HG03025 (cell line): ENCODE data around the gene TSC22D3.
"Not testable (repeated sequence)": the region's sequence is repeated elsewhere in the genome, so short reads cannot be mapped to it uniquely, and the experiment has no call there.

ENCODE experiments used
- ATAC-seq: cut with Tn5 transposase; IDR thresholded peaks from one replicate; pipeline ENCODE4 v1.9.1; 2021; ENCODE audit warnings: mild to moderate bottlenecking, moderate library complexity; ENCODE audit not compliant: unreplicated experiment, low FRiP score

The TSC22D3 gene

DNA sequence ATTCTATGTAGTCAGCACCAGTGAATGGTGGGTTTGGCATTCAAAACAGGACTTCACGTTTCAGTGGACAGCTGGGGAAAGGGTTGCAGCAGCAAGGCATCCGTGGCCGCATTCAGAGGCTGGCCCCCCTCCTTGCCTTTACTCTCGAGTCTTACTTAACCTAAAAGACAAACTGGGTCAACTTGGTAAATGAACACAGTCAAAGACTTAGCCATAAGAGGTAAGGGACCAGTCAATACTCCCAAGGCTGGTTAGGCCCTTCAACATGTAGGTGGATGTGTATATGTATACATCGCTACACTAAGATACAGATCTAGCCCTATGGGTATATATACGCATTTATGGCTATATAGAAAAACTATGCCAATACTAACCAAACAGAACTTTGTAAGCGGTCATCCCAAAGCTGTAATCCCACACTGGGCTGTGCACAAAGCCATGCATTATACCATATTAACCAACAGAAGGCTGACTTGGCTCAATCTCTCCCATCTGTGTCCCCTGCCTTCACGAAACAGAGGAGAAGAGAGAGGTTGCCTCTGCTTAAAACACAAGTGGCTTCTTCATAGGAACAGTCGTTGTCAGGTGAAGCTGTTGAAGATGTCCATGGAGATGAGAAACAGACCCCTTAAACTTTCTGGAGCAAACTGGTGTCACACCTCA is 61.9 kb downstream of the TSC22D3 start:
- ATAC-seq, result no peak

DNA sequence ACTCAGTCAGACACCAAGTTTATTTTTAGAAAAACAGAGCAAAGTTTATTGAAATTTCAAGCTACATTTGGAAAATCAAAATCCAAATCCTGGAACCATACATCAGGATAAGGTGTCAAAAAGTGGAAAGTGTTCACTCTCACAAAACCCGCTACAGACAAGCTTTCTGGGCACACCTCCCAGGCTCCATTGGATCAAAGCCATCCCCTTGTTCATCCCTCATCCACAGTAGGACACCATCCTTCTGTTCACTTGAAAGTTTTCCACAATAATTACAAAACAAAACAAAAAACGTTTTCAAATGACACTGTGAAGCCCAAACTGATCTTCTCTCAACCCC is 62.4 kb downstream of the TSC22D3 start:
- no peak for ATAC-seq

DNA sequence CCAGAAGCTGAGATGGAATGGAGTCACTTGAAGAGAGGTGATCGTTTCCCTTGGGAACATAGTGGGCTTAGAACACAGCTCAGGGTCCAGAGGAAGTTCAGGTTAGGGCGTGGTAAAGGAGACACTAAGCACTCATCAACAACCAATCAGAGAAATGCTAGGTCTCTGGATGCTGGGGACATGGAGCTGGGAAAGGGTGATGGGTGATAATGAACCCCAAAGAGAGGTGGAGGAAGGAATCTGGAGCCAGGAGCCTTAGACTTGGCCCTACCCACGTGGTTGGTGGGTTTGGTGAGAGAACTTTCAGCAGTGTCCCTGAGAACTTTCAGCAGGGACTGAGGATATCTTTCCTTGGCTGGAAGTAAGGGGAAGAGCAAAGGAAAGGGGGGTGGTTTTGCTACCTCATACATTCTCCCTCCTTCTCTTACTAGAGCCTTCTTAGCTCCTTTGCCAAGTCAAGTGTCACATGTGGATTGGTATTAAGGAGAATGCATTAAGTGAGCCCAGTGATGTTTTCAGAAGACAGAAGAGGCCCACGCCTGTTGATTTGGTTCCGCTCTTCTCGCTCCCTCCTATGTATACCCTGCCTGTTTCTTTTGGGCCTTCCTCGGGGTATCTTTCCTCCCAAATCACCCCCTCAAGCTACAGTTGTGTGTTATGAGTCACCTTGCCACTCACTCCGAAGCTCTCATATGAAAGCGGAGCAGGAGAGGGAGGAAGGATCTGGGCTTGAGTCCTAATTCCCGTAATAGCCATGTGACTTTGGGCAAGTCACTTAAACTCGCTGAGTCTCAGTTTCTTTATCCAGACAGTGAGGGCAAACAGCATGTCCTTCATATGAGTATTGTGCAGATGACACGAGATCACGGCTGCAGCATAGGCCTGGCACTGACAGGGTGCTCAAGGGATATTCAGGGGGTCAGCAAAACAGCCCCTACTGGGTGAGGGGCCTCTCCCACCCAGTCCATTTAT is 63.1 kb downstream of the TSC22D3 start:
- ATAC-seq, result no peak

DNA sequence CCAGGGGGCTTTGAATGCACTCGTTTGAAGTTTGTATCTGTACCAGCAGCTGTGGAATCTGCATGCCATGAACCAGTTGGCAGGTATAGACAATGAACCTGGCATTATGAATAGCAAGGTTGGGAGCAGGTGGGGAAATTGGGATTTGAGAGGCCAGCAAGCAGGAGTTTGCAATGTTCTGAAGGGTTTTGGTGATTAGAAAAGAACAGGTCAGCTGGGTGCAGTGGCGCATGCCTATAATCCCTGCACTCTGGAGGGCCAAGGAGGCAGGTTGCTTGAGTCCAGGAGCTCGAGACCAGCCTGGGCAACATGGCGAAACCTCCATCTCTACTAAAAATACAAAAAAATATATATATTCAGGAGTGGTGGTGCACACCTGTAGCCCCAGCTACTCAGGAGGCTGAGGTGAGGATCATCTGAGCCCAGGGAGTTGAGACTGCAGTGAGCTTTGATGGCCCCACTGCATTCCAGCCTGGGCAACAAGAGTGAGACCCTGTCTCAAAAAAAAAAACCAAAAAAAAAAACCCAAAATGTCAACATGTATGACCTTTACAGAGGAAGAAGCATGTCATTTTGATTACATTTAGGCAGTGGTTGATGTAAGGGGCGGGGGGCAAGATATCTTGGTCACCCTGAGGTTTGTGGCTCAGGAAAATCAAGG is 63.9 kb downstream of the TSC22D3 start:
- ATAC-seq, result no peak

DNA sequence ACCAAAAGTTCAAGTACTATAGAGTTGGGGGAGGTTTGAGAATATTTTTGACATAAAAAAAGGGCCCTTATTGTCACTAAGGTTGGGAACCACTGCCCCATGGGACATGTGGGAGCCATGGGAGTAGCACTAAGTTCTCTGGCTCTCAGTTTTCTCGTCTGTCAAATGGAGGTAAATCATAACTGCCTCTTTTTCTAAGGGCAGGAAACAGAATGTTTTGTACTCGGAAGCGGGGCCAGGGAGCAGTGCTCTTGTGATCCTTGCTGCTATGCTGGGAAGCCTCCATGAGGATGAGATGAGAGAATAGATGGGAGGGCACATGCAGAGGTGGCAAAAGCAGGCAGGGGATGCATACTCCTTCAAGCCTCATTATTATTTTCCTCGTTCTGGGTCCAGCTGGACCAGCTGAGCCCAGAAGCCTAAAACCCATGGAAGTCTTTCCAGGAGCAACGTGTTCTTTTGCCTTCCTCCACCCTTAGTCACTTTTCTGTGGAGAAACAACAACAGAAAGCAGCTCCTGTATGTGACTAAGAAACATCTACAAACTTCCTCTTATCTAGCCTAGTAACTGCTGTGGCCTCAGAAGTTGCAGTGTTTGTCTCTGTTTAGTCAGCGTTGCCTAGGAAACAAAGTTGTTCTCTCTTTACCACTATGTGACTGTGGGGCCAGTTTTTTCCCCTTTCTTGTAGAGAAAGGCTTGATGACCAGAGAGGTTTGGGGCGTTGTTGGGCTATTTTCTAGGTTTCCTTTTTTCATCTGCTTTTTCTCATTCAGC is 64.8 kb downstream of the TSC22D3 start:
- ATAC-seq, result peak; percentile 97

DNA sequence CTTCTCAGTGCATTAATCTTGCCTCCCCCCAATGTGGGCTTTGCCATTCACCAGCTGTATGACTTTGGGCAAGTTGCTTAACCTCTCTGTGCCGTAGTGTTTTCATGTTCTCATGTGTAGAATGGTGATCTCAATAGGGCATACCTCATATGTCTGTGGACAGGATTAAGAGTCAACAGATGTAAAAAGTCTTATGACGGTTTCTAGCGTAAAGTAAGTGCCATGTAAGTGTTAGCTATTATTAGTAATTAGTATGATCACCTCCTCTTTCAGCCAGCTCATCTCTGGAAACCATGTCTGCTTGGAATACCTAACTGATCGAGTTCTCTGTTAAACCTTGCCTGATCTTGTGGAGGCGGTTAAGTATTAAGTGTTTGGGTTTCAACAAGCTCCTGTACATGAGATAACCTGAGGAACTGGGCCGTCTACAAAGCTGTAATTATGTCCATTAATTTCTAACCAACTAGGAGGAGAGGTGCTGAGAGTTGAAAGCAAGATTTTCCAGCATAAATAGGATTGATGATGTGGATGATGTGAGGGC is 66.3 kb downstream of the TSC22D3 start:
- no peak for ATAC-seq

DNA sequence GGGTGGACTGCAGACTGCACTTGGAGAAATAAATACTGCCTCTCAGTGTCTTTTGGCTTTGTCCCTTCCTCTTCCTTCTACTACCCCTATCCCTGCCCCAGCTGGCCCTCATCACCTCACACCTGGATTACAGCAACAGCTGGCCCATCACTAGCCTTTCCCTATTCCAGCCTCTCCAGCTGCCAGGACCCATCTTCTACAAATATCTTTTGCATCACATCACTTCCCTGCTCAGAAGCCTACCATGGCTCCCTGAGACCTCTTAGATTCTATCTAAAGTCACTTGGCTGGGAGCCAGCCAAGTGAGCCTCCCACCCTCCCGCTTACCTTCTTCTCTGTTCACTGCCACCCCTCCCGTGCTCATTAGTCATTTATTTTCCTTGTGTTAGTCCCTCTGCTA is 66.8 kb downstream of the TSC22D3 start:
- ATAC-seq, result no peak

DNA sequence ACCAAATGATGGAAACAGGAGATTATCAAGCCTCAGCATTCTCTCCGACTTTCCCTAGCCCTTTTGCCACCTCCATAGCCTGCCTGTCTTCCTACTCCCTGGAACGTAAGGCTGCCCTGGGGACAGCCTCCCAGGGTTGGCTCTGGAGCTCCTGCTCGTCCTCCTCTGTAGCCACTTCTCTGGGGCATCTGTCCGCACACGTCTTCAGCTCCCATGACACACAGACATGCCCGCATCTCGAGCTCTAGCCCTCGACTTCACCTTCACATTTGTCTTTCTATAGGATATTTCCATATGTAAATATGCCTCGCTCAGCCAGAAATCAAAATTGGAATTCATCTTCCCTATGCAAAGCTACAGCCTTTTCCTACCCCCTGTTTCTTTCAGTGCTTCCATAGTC is 67.7 kb downstream of the TSC22D3 start:
- ATAC-seq, result no peak

DNA sequence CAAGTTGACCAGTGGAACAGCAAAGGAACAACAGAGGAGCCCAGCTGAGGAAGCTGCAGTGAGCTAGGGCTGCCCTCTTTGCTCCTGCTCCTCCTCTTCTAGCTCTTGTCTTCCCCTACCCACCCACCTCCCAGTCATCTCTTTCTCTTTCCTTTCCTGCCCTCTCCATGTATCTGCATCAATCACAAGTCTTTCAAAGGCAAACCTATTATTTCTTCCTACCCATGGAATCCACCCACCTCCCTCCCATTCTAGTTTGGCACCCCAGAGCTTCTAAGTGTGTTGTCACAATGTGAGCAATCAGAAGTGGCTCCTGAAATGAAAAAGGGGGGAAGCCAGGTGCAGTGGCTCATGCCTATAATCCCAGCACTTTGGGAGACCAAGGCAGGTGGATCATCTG is 69.3 kb downstream of the TSC22D3 start:
- no peak for ATAC-seq

DNA sequence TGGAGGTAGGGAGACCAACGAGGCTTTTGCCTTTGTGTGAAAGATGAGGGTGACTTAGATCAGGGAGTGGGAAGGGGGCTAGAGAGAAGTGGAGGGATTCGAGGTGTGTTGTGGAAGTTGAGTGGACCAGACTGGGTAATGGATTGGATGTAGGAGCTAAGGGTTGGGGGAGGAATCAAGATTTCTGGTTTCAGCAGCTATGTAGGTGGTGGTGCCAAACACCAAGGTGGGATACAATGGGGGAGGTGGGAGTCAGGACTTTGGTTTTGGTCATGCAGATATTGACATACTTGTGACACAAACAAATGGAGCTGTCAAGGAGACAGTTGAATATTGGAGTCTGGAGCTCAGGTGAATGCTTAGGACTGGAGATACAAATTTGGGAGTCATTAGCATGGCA is 71.0 kb downstream of the TSC22D3 start:
- ATAC-seq, result no peak

DNA sequence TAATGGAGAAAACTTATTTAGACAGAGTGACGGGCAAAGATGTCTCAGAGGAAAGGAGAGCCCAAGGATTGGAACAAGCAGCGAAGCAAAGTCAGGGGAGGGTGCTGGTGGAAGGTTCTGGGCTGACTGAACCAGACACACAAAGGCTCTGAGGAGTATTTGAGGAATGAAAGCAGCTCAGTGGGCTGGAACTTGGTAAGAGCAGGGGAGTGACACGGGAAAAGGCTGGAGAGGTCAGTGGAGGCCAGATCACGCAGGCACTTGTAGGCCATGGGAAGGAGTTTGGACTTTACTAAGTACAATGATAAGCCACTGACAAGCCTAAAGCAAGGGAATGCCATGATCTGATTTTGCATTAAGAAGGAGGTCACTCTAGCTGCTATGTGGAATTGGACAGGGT is 71.4 kb downstream of the TSC22D3 start:
- ATAC-seq, result no peak

DNA sequence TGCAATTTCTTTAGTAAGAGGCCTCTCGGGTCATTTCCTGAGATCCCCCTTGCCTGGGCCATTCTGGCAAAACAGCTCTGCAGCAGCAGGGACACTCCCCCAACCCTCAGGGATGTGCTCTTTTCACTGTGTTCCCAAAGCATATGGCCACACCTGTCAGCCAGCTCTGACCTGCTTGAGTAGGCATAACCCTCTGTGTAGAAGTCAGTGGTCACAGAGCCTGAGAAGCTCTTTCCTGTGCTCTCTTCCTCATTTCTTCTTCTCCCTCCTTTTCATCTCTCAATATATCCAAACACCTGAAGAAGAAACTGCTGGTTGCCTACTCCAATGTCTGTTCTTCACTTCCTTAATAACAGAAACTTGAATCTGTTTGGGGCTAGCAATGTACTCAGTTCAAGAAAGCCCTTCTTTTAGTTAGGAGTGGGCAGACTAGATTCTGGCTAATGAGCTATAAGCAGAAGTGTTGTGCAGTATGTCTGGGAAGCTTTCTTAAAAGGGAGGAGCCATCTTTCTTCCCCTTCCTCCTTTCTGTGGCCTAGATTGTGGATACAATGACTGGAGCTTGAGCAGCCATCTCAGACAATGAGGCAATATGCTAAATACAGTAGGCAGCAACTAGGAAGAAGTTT is 74.0 kb downstream of the TSC22D3 start:
- ATAC-seq, result peak; percentile 67

DNA sequence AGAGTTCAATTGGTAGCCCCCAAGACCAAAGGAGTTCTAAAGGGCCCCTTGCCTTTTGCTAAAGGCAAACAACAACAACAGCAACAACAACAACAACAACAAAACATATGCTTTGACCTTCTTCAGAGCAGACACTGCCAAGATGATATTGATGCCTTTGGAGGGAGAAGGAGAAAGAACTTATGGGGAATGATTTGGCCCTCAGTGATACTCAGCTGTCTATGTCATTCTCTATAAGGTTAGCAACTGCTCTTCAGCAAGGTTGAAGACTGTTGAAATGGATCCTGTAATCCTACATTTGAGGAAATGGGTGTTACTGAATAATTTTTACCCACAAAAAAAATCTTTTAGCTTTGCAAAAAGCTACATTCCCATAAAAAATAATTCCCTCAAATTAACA is 74.8 kb downstream of the TSC22D3 start:
- ATAC-seq, result no peak

DNA sequence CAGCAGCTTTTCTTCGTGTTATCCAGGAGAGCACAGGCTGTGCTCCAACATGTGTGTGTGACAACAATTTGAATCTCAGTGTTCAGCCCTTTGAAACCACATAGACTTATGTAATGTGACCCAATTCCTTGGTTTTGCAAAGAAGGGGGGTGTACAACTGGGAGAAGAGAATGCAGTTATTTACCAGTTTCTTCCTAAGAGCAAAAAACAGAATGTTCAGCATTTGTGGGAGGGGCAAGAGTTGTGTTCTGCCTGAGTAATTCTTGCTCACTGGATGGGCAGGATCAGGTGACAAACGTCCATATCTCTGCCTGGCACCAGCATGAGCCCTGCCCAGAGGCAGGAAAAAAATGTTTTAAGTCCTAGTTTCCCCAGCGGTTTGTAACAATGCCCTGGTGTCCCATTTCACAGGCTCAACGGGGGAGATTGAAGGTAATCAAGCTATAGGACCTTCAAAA is 75.2 kb downstream of the TSC22D3 start:
- ATAC-seq, result no peak

DNA sequence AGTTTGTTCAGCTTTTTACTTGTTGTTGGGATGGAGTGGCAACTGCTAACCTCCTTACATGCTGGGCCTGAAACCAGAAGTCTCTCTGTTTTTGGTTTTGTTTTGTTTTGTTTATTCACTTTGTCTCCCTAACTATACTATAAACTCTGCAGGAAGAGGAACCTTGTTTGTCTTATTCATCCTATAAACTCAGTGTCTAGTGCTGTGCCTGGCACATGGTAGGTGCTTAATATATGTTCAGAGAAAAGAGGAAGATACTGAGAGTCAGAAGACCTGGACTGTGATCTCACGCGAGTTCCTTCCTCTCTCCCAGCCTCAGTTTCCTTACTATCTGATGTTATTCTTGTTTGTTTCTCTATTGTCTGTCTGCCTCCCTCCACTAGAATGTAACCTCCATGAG is 76.0 kb downstream of the TSC22D3 start:
- no peak for ATAC-seq

DNA sequence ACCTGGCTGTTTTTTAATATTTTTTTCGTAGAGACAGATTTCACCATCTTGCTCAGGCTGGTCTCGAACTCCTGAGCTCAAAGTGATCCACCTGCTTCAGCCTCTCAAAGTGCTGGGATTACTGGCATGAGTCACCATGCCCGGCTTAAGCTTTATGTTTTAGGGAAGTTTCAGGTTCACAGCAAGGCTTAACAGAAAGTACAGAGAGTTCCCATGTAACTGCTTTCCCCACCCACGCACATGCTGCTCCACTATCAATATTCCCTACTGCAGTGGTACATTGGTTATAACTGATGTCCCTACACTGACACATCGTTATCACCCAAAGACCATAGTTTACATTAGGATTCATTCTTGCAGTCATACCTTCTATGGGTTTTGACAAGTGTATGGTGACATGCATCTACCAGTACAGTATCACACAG is 84.6 kb downstream of the TSC22D3 start:
- ATAC-seq, result no peak

DNA sequence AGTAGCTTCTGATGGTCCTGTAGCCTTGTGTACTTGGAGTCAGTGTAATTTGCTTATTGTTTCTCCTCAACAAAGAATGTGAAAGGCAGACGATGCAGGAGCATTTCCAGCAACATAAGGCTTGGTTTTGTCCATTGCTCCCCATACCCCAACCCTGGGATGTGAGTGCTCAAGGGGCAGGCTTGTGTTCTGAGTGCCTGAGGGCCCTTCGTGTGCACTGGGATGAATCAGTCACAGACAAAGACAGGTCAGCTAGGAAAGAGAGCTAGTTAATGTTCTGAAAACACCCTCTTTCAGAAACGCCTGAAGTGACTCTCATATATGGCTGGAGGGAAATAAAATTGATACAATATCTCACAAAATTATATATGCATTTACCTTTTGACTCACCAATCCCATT is 88.1 kb downstream of the TSC22D3 start:
- no peak for ATAC-seq

DNA sequence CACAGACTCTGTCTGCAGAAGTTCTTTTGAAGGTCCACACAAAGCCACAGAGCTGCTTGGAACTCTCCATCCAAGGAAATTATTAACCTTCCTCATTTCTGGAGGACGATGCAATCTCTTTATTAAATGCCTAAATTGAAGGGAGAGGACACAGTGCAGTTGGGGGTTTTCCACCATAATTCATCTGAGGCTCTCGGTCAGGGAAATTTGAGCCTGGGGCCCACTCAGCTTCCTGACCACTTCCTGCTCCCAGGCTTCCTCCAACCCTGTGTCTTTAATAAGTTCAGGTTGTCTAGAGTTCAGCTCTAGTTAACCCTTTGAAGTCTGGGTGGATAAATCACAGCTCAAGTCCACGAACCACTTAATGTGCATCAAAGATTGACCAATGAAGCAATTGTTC is 88.8 kb downstream of the TSC22D3 start:
- no peak for ATAC-seq

DNA sequence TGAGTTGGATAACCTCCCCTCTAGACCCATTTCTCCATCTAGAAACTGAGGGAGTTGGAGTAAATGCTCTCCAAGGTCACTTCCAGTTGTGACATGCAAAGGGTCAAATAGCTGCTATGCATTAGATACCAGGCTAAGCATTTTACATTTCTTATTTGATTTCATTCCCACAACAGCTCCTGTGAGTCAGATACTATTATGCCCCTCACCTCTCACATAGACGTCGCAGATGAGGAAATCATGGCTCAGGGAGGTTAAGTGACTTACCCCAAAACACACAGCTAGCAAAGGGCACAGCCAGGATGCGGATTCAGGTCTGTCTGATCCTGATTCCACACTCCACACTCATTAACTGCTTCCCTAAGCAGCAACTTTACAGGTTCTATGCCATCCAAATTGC is 89.6 kb downstream of the TSC22D3 start:
- no peak for ATAC-seq

DNA sequence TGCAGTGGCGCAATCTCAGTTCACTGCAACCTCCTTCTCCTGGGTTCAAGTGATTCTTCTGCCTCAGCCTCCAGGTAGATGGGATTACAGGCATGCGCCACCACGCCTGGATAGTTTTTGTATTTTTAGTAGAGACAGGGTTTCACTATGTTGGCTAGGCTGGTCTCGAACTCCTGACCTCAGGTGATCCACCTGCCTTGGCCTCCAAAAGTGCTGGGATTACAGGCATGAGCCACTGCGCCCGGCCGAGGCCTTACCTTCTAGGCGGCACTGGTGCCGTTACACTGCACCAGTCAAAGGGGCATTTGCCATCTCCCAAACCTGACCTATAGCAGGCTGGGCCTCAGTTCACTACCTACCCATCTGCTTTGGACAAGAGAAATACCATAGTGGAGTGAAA is 90.0 kb downstream of the TSC22D3 start:
- not testable (repeated sequence) for ATAC-seq
